EL (cell line): ENCODE measurements around the gene ARL13B.
A peak's percentile ranks its signal among the peaks of the same experiment; 100 is the strongest.
"Not testable (repeated sequence)": the region's sequence is repeated elsewhere in the genome, so short reads cannot be mapped to it uniquely, and the experiment has no call there.

Experiments used
- DNase-seq: peaks from one replicate; pipeline ENCODE4 v3.0.0-alpha.2; 2016

ARL13B gene

GRCh38 chr3:94001191-94001590 lies 21.2 kb downstream of the ARL13B start:
- DNase-seq, result no peak

GRCh38 chr3:94001827-94002495 lies 22.0 kb downstream of the ARL13B start:
- no peak for DNase-seq

- DNase-seq, result peak; percentile 60
These were observed 24.5 kb downstream of the ARL13B start for GRCh38 chr3:94004301-94004910.

GRCh38 chr3:94008253-94008652 lies 28.3 kb downstream of the ARL13B start:
- no peak for DNase-seq

GRCh38 chr3:94009608-94010007 lies 29.7 kb downstream of the ARL13B start:
- no peak for DNase-seq

GRCh38 chr3:94011233-94011711 lies 31.3 kb downstream of the ARL13B start:
- DNase-seq, result no peak

GRCh38 chr3:94012185-94012584 lies 32.2 kb downstream of the ARL13B start:
- no peak for DNase-seq

GRCh38 chr3:94015025-94015424 lies 35.1 kb downstream of the ARL13B start:
- no peak for DNase-seq

GRCh38 chr3:94019659-94020058 lies 39.7 kb downstream of the ARL13B start:
- DNase-seq, result no peak

- DNase-seq, result no peak
These were observed 40.3 kb downstream of the ARL13B start for GRCh38 chr3:94020293-94020692.

GRCh38 chr3:94024385-94024784 lies 44.4 kb downstream of the ARL13B start:
- no peak for DNase-seq

- no peak for DNase-seq
These were observed 46.7 kb downstream of the ARL13B start for GRCh38 chr3:94026623-94027022.

- DNase-seq, result no peak
These were observed 48.3 kb downstream of the ARL13B start, which contains the start of gene STX19 for GRCh38 chr3:94028093-94028837. Gene STX19, minus strand, starts transcription at chr3:94028597. Its CDS starts 13,328 bp downstream, at chr3:94015269.

GRCh38 chr3:94036909-94037507 lies 57.1 kb downstream of the ARL13B start:
- peak; percentile 63 for DNase-seq

- DNase-seq, result no peak
These were observed 63.3 kb downstream of the ARL13B start for GRCh38 chr3:94043285-94043684.

- DNase-seq, result not testable (repeated sequence)
These were observed 64.4 kb downstream of the ARL13B start for GRCh38 chr3:94044100-94044936.

GRCh38 chr3:94046533-94046932 lies 66.6 kb downstream of the ARL13B start:
- DNase-seq, result no peak

GRCh38 chr3:94049267-94049666 lies 69.3 kb downstream of the ARL13B start:
- no peak for DNase-seq

- DNase-seq, result no peak
These were observed 70.6 kb downstream of the ARL13B start for GRCh38 chr3:94050546-94050945.

GRCh38 chr3:94061297-94061696 lies 81.3 kb downstream of the ARL13B start:
- no peak for DNase-seq

- peak; percentile 99 for DNase-seq
These were observed 82.8 kb downstream of the ARL13B start, which contains the start of the genes DHFR2 and NSUN3 for GRCh38 chr3:94062513-94063404. Gene DHFR2, minus strand, starts transcription at chr3:94062916. Its CDS starts 1,405 bp downstream, at chr3:94061511. Gene NSUN3, plus strand, starts transcription at chr3:94063061. Its CDS starts 66 bp downstream, at chr3:94063127.
